ENCODE results near the gene SCN1B.

SCN1B gene

DNA sequence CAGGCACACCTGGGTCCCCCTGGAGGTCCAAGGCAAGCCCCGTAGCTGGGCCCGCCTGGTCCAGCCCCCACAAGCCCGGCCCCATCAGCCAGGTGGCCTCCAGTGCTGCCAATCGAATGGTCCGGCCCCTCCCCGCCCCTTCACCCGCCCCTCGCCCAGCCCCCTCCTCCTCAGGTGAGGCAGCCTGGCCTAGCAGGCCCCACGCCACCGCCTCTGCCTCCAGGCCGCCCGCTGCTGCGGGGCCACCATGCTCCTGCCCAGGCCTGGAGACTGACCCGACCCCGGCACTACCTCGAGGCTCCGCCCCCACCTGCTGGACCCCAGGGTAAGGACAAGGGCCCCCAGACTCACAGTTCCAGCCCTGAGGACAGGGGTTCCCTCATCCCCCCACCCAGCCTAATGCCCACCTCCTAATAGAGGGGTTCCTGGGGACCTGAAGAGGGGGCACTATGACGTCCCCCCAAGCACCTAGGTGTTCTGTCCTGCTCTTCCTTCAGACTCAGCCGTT lies 11.3 kb downstream of the SCN1B start, which contains the start of gene HPN:
Gene HPN (plus strand): TSS at position 174 of the 508 bp plus-strand sequence. CDS start 786 bp downstream, outside the sequence.
- DNase-seq (ENCODE audit: low spot score): no peak
- TF ChIP-seq, protein P1, sequence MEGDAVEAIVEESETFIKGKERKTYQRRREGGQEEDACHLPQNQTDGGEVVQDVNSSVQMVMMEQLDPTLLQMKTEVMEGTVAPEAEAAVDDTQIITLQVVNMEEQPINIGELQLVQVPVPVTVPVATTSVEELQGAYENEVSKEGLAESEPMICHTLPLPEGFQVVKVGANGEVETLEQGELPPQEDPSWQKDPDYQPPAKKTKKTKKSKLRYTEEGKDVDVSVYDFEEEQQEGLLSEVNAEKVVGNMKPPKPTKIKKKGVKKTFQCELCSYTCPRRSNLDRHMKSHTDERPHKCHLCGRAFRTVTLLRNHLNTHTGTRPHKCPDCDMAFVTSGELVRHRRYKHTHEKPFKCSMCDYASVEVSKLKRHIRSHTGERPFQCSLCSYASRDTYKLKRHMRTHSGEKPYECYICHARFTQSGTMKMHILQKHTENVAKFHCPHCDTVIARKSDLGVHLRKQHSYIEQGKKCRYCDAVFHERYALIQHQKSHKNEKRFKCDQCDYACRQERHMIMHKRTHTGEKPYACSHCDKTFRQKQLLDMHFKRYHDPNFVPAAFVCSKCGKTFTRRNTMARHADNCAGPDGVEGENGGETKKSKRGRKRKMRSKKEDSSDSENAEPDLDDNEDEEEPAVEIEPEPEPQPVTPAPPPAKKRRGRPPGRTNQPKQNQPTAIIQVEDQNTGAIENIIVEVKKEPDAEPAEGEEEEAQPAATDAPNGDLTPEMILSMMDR (IDR thresholded peaks at IDR 0.05; ENCODE audit: extremely low read depth, insufficient read depth, missing control alignments): no peak
- in situ Hi-C loops (cut with MboI; ENCODE audit: low pct_unique_long_range_greater_than_20kb, low sequenced_read_pairs, unreplicated experiment): no loop called here

DNA sequence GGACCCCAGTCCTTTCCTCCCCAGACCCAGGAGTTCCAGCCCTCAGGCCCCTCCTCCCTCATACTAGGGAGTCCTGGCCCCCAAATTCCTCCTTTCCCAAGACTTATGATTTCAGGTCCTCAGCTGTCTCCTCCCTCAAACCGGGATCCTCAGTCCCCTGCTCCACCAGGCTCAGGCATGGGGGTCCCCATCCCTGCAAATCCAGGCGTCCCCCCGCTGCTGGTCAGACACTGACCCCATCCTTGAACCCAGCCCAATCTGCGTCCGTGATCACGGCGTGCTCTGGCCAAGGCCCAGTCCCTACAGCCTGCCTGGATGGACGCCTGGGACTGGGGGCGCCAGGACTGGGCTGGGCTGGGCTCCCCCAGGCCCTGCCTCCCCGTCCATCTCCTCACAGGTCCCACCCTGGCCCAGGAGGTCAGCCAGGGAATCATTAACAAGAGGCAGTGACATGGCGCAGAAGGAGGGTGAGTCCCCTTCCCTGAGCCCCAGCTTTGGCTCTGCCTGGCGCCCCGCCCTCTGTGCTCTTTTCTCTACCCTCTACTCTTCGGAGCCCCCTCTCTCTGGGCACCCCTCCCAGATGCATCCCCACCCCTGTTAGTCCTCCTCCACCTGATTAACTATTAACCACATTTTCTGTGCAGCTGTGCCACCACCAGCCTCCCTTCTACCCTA lies 11.9 kb downstream of the SCN1B start:
- no peak for DNase-seq (ENCODE audit: low spot score)
- TF ChIP-seq, protein P1 (IDR thresholded peaks at IDR 0.05; ENCODE audit: extremely low read depth, insufficient read depth, missing control alignments): no peak
- in situ Hi-C loops (cut with MboI; ENCODE audit: low pct_unique_long_range_greater_than_20kb, low sequenced_read_pairs, unreplicated experiment): no loop called here

DNA sequence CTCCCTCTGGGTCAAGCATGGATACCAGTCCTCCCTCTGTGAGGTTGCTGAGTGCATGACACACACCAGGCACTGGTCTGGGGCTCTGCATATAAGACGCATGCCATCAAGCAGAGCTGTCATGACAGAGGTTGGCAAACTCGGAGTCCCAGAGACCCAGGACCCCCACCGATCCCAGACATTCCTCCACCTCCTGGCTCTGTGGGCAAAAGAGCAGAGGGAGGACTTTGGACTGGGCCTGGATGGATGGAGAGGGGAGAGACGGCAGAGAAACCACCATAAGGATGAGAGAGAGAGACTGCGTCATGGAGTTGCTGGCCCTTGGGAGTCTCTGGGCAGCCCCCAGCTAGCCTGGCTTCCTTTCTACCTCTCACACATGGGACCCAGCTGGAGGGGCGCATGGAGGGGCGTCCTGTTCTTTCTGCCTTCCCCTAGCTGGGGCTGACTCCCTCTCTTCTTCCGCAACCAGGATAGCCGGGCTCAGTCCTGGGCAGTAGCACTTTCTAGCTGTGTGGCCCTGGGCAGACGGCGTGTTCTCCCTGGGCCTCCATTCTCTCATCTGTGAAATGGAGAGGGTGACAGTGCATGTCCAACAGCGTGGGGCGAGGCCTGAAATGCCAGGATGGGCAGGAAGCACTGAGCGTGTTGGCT lies 12.8 kb downstream of the SCN1B start:
- DNase-seq (ENCODE audit: low spot score): no peak
- TF ChIP-seq, protein P1 (IDR thresholded peaks at IDR 0.05; ENCODE audit: extremely low read depth, insufficient read depth, missing control alignments): no peak
- in situ Hi-C loops (cut with MboI; ENCODE audit: low pct_unique_long_range_greater_than_20kb, low sequenced_read_pairs, unreplicated experiment): no loop called here

DNA sequence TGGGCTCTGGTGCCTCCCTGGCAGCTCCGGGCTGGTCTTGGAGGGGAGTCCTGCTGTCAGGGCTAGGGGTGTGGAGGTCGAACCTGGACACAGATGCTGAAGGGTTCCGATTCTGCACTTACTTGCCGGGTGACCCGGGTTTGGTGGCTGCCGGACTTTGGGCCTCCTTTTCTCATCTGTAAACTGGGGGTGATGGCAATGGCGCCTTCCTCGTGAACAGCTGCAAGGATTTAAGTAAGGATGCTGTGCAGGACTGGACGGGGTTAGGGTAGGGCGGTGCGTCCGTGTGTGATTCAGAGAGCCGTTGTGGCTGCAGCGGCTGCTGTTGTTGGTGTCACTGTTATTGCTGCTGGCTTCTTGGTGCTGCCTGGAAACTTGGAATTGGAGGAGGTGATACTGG lies 13.6 kb downstream of the SCN1B start:
- DNase-seq (ENCODE audit: low spot score): no peak
- in situ Hi-C loops (cut with MboI; ENCODE audit: low pct_unique_long_range_greater_than_20kb, low sequenced_read_pairs, unreplicated experiment): no loop called here
- TF ChIP-seq, protein P1 (IDR thresholded peaks at IDR 0.05; ENCODE audit: extremely low read depth, insufficient read depth, missing control alignments): no peak

DNA sequence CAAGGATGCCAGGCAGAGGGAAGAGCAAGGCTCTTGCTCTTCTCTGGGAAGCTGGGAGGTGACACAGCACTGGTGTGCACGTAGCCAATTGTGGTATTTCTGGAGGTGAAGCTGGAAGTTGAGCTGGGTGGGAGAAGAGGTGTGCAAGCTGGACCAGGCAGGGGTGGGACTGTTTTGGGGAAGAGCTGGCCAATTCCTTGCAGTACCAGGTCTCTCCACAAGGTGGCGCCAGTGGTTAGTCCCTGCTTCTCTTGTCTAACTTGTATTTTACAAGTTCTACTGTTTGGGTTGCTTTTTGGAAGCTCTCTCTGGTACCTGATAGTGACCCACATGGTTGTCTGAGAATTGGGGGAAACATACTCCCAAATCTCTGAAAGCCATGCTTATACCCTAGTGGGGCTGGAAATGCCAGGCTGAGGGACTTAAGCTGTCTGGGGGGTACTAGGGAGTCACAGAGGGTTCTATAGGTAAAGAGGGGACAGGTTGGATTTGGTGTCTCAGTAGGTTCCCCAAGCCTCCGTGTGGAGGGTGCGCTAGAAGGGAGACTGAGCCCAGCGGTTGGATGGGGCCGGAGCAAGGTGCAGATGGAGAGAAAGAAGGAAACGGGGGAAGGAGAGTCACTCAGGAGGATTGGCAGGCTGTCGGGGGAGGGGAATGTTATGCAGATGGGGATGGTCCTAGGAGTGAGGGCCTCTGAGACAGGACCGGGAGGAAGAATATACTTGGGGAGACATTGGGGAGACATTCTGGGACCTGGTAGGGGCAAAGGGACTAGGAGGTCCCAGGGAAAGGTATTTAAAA lies 14.2 kb downstream of the SCN1B start:
- in situ Hi-C loops (cut with MboI; ENCODE audit: low pct_unique_long_range_greater_than_20kb, low sequenced_read_pairs, unreplicated experiment): no loop called here
- TF ChIP-seq, protein P1 (IDR thresholded peaks at IDR 0.05; ENCODE audit: extremely low read depth, insufficient read depth, missing control alignments): peak; percentile 82
- peak; percentile 83 for DNase-seq (ENCODE audit: low spot score)

DNA sequence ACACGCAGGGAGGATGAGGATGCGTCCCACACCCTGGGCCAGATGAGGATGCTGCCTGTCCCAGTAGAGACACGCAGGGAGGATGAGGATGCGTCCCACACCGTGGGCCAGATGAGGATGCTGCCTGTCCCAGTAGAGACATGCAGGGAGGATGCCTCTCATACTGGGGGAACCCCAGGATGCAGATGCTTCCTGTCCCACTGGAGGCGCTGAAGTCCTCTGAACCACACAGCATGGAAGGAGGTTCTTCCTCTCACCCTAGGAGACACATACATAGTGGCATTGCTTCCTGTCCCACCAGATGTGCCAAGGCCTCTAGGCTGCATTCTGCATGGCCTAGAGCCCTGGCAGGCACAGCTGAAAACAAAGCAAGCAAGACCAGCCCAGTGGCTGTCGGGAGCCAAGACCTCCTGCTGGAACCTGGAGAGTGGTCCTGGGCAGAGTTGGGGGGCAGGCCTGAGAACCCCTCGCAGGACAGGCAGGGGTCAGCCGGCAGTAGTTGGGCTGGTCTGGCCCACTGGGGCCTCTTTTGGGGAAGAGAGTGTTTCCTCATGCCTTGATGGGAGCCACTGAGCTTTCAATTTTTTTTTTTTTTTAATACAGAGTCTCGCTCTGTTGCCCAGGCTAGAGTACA lies 15.5 kb downstream of the SCN1B start:
- TF ChIP-seq, protein P1 (IDR thresholded peaks at IDR 0.05; ENCODE audit: extremely low read depth, insufficient read depth, missing control alignments): peak; percentile 43
- in situ Hi-C loops (cut with MboI; ENCODE audit: low pct_unique_long_range_greater_than_20kb, low sequenced_read_pairs, unreplicated experiment): no loop called here
- peak; percentile 81 for DNase-seq (ENCODE audit: low spot score)

Measured in GM13977 (cell line).